PFSK-1 (cell line): Measurements from ENCODE around the gene SLC4A2.

Source experiments
- FOXP2 ChIP-seq: optimal IDR thresholded peaks from 2 replicates; pipeline ENCODE3; 2011; ENCODE audit warnings: borderline replicate concordance, control low read depth, inconsistent platforms; ENCODE audit not compliant: insufficient read depth; ENCODE audit errors: extremely low read length, extremely low read depth
- POLR2AphosphoS5 ChIP-seq: IDR thresholded peaks from 2 replicates; pipeline ENCODE4 v1.6.1; 2012; ENCODE audit warnings: low read depth, mild to moderate bottlenecking, control low read depth, low read length, moderate library complexity
- SIN3A ChIP-seq: IDR thresholded peaks from 2 replicates; pipeline ENCODE4 v1.6.1; 2012; ENCODE audit warnings: mild to moderate bottlenecking, low read length, moderate library complexity, borderline replicate concordance; ENCODE audit not compliant: insufficient read depth
- TAF1 ChIP-seq: IDR thresholded peaks from 2 replicates; pipeline ENCODE4 v1.6.1; 2012; ENCODE audit warnings: low read length, control low read depth, borderline replicate concordance; ENCODE audit not compliant: insufficient read depth

DNA sequence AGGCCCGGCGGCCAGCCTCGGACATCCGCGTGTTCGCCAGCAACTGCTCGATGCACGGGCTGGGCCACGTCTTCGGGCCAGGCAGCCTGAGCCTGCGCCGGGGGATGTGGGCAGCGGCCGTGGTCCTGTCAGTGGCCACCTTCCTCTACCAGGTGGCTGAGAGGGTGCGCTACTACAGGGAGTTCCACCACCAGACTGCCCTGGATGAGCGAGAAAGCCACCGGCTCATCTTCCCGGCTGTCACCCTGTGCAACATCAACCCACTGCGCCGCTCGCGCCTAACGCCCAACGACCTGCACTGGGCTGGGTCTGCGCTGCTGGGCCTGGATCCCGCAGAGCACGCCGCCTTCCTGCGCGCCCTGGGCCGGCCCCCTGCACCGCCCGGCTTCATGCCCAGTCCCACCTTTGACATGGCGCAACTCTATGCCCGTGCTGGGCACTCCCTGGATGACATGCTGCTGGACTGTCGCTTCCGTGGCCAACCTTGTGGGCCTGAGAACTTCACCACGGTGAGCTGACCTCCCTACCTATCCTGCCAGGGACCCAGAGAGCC lies 10.4 kb upstream of the SLC4A2 start:
- TF ChIP-seq SIN3A (no peak), FOXP2 (no peak), POLR2AphosphoS5 (no peak), TAF1 (no peak)
